Prostate gland (tissue), 2 donors: ENCODE results near the gene GLDC. TPM values are rescaled to one million over a fixed set of nuclear protein-coding genes. Genes with fewer than 3 reads are reported as not detected.

ENCODE experiments used
- DNase-seq: peaks from one replicate; pipeline ENCODE4 v3.0.0-alpha.2; 2019; ENCODE audit warnings: low spot score
- H3K27ac ChIP-seq, 2 donors: fragments of 200-600 bp; sonication (generic); 2 replicates each; pipeline ENCODE4 v1.5.1; 2017 to 2019
- H3K27me3 ChIP-seq: fragments of 200-600 bp; sonication (generic); replicated peaks from 2 replicates; pipeline ENCODE4 v1.5.1; 2019; ENCODE audit not compliant: insufficient read depth
- H3K36me3 ChIP-seq, 2 donors: fragments of 200-600 bp; sonication (generic); 1 replicate in 1 of 2; 2 replicates in 1 of 2; pipeline versions ENCODE4 v1.5.1 to v1.8.1; 2017 to 2019
- H3K4me1 ChIP-seq: fragments of 200-600 bp; sonication (generic); replicated peaks from 2 replicates; pipeline ENCODE4 v1.5.1; 2019
- H3K4me3 ChIP-seq, 2 donors: fragments of 200-600 bp; sonication (generic); 2 replicates each; pipeline ENCODE4 v1.5.1; 2017 to 2019
- H3K9me3 ChIP-seq: fragments of 200-600 bp; sonication (generic); 2 replicates; pipeline ENCODE4 v1.5.1; 2017
- POLR2A ChIP-seq: fragments of 450-650 bp; IDR thresholded peaks from one replicate; pipeline ENCODE4 v1.6.1; 2016; ENCODE audit warnings: antibody characterized with exemption, mild to moderate bottlenecking
- POLR2AphosphoS5 ChIP-seq: sonication (generic); formaldehyde crosslinking; IDR thresholded peaks from one replicate; pipeline ENCODE4 v1.6.1; 2017; ENCODE audit warnings: antibody characterized with exemption
- WGBS: methylation state at CpG from one replicate; pipeline ENCODE4 v1.1.5; 2018; 5-methylcytosine and 5-hydroxymethylcytosine counted together
- intact Hi-C: fragments of 100-400 bp; cut with DNase I; formaldehyde crosslinking; loops from one replicate; pipeline ENCODE4 v1.14.2; 2022
- total RNA-seq, 2 donors: library from RNA; depleted of rRNA; stranded (reverse); fragments of >200 nt; gene quantifications; one replicate each; pipeline ENCODE4 v1.1.0, GENCODE V29; 2016
- TF ChIP-seq, protein P1 (sequence below), 4 experiments: fragments of 200-600 bp in 2 of 4; fragments of 450-650 bp in 2 of 4; sonication (generic) in 2 of 4; IDR thresholded peaks; 1 replicate in 3 of 4; 2 replicates in 1 of 4; pipeline ENCODE4 v1.5.1; 2016 to 2019; ENCODE audit warnings: antibody characterized with exemption in 4 of 4, mild to moderate bottlenecking in 2 of 4, moderate library complexity in 2 of 4

GLDC gene
- total RNA-seq, 2 donors from 2014 or later: 2.7 to 4.0 TPM

- no peak for DNase-seq
- no peaks in the 10 kb centered on the region for H3K4me1 ChIP-seq
- H3K27me3 ChIP-seq: no peaks in the 10 kb centered on the region
- TF ChIP-seq POLR2A (no peak), POLR2AphosphoS5 (no peak)
- TF ChIP-seq, protein P1, sequence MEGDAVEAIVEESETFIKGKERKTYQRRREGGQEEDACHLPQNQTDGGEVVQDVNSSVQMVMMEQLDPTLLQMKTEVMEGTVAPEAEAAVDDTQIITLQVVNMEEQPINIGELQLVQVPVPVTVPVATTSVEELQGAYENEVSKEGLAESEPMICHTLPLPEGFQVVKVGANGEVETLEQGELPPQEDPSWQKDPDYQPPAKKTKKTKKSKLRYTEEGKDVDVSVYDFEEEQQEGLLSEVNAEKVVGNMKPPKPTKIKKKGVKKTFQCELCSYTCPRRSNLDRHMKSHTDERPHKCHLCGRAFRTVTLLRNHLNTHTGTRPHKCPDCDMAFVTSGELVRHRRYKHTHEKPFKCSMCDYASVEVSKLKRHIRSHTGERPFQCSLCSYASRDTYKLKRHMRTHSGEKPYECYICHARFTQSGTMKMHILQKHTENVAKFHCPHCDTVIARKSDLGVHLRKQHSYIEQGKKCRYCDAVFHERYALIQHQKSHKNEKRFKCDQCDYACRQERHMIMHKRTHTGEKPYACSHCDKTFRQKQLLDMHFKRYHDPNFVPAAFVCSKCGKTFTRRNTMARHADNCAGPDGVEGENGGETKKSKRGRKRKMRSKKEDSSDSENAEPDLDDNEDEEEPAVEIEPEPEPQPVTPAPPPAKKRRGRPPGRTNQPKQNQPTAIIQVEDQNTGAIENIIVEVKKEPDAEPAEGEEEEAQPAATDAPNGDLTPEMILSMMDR (IDR thresholded peaks at IDR 0.05): no peak
- H3K4me3 ChIP-seq: no peak overlapping the region
- H3K36me3 ChIP-seq: no peaks in the 10 kb centered on the region
- H3K27ac ChIP-seq: no peak overlapping the region
- intact Hi-C loops: no loop called here
- 91% methylated on average over 3 of the region's 3 CpGs for WGBS
- H3K9me3 ChIP-seq: no peaks in the 10 kb centered on the region
These were observed 109.9 kb downstream of the GLDC start for GRCh38 chr9:6535594-6535993.

DNA sequence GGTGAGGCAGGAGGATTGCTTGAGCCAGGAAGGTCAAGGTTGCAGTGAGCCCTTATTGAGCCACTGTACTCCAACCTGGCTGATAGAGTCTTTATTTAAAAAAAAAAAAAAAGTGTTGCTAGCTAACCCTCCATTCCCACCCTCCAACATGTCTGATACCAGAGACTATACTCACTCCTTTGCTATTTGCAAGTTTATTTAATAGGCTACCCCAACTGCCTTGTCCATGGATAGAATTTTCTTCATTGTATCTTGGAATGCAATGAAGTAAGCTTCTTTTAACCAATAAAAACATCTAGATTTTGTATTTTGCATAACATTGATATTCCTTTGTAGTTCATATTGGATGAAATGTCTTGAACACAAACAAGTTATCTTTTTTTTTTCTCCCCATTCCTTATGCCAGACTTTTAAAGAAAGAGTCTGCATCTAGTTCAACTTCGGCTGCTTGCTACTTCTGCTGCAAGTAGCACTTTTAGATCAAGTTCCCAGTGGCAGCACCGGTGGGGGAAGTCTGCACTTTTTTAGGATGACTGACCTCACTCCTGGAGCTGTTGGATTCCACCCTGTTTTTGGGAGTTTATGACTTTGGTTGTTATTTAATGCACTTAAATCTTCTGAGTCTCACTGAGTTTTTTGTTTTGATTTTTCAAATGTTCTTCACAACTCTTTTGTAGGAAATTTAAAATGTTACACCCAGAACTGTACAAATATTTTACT, 120.0 kb downstream of the GLDC start:
- H3K4me3 ChIP-seq: no peak overlapping the region
- no peak overlapping the region for H3K27ac ChIP-seq
- DNase-seq: no peak
- intact Hi-C loops: no loop called here
- H3K36me3 ChIP-seq: no peaks in the 10 kb centered on the region
- no peaks in the 10 kb centered on the region for H3K9me3 ChIP-seq
- no peaks in the 10 kb centered on the region for H3K27me3 ChIP-seq
- 34% methylated on average over 2 of the region's 2 CpGs for WGBS
- no peaks in the 10 kb centered on the region for H3K4me1 ChIP-seq
- no peak for TF ChIP-seq POLR2AphosphoS5

GRCh38 chr9:6522263-6522662, 123.3 kb downstream of the GLDC start:
- no peak for DNase-seq
- Histone ChIP-seq H3K4me3 (no peak overlapping the region), H3K36me3 (no peaks in the 10 kb centered on the region), H3K9me3 (no peaks in the 10 kb centered on the region), H3K27ac (no peak overlapping the region), H3K27me3 (no peaks in the 10 kb centered on the region), H3K4me1 (no peaks in the 10 kb centered on the region)
- intact Hi-C loops: no loop called here
- TF ChIP-seq, protein P1 (IDR thresholded peaks at IDR 0.05): no peak
- TF ChIP-seq POLR2A (no peak), POLR2AphosphoS5 (no peak)
- WGBS: 96% methylated on average over 4 of the region's 4 CpGs

DNA sequence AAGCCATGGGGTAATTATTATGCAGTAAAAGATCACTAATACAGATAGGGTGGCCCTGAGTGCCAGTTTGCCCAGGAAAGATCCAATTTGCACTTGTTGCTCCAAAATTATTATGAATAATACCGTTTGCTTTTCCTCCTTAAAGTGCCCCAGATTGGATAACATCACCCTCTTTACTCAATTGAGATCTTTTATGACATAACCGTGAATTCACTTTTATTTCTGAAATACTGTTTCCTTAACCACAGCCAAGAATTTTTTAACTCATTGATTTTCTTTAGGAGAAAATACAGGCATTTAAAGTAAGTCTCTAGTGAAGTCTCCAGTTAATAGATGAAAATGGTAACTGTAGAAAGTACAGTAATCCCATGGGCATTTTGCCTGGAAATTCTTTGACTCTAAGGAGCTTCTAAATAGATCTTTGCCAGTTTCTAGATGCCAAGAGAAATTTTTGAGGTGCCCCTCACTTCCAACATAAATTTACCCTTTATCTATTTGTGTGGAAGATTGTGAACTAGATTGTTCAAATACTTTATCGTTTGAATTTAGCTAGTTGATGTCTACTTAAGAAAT, 133.4 kb downstream of the GLDC start:
- no peak overlapping the region for H3K27ac ChIP-seq
- WGBS: 55% methylated on average over 3 of the region's 3 CpGs
- no peaks in the 10 kb centered on the region for H3K4me1 ChIP-seq
- TF ChIP-seq, protein P1 (IDR thresholded peaks at IDR 0.05): no peak
- H3K36me3 ChIP-seq: no peaks in the 10 kb centered on the region
- intact Hi-C loops: no loop called here
- H3K9me3 ChIP-seq: no peaks in the 10 kb centered on the region
- no peaks in the 10 kb centered on the region for H3K27me3 ChIP-seq
- DNase-seq: no peak
- H3K4me3 ChIP-seq: no peak overlapping the region

DNA sequence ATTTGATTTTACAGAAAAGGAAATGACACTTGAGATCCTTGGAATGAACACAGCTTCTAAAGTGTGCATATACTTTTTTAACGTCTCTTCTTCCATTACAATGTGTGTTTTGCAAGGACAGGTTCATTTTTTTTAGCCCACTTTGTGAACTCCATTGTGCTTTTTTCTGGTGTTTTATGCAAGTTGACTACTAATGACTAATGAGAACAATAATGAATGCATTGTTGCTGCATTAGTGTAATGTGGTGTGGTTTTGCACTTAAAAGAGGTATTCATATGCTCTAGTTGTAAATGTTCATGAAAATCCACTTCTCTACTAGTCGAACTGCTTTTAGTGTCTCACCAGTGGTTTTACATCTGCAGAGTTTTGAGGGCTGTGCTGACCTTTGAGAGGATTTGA, 139.0 kb downstream of the GLDC start:
- WGBS: 49% methylated on average over 2 of the region's 2 CpGs
- TF ChIP-seq POLR2AphosphoS5 (no peak), POLR2A (no peak)
- TF ChIP-seq, protein P1 (IDR thresholded peaks at IDR 0.05): no peak

More for the DNA sequence above, 139.0 kb downstream of the GLDC start:
- no peaks in the 10 kb centered on the region for H3K9me3 ChIP-seq
- H3K4me1 ChIP-seq: no peaks in the 10 kb centered on the region
- no peak overlapping the region for H3K27ac ChIP-seq
- no peak overlapping the region for H3K4me3 ChIP-seq
- no peaks in the 10 kb centered on the region for H3K36me3 ChIP-seq
- DNase-seq: no peak
- intact Hi-C loops: no loop called here
- no peaks in the 10 kb centered on the region for H3K27me3 ChIP-seq
